HG03439 (cell line): Measurements from ENCODE around the gene TMEM131.

ENCODE experiments used
- ATAC-seq: cut with Tn5 transposase; IDR thresholded peaks from one replicate; pipeline ENCODE4 v1.9.1; 2021; ENCODE audit warnings: mild to moderate bottlenecking, moderate library complexity; ENCODE audit not compliant: unreplicated experiment

Gene TMEM131

GRCh38 chr2:97727296-97727695 lies 268.5 kb downstream of the TMEM131 start:
- no peak for ATAC-seq

- ATAC-seq = no peak
Observed at GRCh38 chr2:97726261-97727064, 269.3 kb downstream of the TMEM131 start.

DNA sequence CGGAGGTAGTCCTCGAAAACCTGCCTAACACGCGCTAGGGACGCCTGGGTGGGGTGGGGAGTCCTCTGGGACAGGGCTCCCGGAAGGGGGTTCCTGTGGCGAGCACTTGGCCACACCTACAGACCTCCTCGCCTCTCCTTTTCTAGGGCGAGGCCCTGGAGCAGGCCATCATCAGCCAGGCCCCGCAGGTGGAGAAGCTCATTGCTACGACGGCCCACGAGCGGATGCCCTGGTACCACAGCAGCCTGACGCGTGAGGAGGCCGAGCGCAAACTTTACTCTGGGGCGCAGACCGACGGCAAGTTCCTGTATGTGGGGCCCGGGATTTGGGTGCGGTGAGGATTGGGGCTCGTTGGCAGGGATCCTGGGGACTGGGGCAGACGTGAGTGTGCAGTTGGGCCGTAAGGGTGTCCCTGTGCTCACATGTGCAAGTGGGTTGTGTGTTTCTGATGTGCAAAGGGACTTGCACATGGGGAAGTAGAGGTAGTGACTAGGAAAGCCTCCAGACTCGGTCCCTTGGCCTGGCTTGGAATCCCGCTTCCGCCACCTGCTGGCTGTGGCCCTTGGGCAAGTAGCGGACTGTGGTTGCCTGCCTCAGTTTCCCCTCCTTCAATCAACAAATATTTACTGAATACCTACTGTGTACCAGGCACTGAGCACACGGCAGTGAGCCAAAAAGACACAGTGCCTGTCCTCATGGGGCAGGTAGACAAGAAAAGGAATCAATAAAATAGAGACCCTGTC lies 270.6 kb downstream of the TMEM131 start:
- no peak for ATAC-seq

DNA sequence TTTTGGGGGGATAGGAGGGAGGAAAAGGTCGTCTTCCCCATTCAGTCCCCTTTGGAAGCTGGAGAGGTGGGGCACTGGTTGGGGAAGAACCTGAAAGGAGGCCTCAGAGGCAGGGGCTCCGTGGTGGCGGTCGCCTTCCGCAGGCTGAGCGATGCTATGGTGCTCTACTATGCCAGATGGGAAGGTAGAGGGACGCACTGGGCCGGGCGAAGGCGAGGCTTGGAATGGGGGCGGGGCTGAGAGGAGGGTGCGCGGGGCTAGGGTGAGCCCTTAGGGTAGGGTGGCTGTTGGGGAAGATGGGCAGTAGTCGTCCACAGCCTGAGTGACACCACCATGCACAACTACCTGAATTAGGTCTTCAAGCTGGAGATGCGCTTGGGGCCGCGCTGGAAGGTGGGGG lies 271.2 kb downstream of the TMEM131 start:
- ATAC-seq = no peak

- ATAC-seq = no peak
Observed at GRCh38 chr2:97724073-97724410, 271.7 kb downstream of the TMEM131 start.

DNA sequence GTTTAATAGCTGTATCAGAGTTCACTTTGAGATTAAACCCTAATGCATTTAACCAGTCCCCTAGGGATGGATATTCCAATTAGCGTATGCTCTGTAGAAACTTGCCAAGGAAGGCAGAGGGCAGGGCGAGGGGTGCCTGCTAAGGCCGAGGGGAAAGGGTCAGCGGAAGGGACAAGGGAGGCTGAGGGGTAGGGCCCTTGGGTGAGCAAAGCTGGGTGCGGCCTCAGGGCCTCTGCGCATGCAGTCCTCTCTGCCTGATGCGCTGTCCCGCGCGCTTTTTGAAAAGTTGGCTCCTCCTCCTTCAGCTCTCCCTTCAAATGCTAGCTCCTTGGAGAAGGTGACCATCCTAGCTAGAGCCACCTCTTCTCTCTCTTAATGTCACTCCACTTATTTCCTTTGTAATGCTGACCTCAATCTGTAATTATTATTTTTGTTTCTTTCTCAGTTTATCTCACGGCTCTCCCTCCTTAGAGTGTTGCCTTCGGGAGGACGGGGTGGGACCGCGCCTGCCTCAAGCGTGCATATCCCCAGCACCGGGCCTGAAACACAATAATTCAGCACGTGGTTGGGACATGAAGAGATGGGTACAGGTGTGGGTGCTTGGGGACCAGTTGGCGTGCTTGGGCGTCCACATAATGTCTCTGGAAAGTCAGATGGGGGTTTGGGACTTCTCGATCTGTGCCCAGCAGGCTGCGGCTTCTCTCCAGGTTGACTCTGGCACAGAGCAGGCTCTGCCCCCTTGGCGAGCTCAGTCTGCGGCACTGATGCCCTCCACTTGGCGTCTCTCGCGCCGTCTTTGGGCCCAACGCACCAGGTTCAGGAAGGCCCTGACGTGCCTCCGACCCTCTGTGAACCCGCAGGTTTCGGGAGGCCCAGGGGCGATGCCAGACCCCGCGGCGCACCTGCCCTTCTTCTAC lies 272.3 kb downstream of the TMEM131 start:
- ATAC-seq = no peak

DNA sequence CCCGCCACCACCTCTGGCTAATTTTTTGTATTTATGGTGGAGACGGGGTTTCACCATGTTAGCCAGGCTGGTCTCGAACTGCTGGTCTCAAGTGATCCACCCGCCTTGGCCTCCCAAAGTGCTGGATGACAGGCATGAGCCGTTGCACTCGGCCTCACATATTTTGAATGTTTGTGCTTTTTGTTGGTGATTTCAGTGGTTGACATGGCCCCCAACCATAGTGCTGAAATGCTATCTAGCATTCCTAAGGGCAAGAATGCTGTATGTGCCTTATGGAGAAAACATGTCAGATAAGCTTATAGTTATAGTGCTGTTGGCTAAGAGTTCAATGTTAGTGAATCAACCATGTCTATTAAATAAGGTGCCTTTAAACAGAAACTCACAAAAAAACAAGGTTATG lies 273.5 kb downstream of the TMEM131 start:
- no peak for ATAC-seq

GRCh38 chr2:97720746-97721145 lies 275.0 kb downstream of the TMEM131 start:
- no peak for ATAC-seq

DNA sequence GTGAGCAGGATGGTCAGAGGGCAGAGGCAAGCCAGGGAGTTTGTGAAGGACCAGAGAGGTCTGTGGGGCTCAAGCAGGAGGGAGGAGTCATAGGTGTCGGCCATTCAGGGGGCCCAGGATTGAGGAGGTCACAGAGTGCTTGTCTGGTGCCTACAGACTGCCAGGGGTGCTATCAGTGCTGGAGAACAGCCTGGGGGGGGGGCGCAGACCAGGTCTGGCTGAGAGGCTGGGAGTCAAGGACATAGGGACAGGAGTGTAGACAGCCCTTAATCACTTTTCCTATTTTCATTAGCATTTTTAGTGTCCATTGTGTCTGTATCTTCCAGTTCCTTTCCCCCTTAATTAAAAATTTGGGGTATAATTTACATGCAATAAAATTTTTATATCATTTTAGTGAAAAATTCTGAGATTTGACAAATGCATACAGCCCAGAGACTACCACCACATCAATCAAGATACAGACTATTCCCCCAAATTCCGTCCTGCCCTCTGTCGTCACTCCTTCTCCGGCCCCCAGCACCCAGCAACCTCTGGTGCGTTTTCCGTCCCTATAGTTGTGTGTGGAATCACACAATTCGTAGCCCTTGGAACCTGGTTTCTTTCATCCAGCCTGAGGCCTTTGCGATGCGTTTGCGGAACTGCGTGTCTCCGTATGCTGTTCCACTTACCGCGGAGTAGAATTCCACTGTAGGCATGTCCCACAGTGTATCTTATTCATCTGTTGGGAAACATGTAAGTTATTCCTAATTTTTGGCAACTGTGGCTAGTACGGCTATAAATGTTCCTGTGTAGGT lies 276.2 kb downstream of the TMEM131 start:
- no peak for ATAC-seq

GRCh38 chr2:97718942-97719341 lies 276.8 kb downstream of the TMEM131 start:
- ATAC-seq = no peak

DNA sequence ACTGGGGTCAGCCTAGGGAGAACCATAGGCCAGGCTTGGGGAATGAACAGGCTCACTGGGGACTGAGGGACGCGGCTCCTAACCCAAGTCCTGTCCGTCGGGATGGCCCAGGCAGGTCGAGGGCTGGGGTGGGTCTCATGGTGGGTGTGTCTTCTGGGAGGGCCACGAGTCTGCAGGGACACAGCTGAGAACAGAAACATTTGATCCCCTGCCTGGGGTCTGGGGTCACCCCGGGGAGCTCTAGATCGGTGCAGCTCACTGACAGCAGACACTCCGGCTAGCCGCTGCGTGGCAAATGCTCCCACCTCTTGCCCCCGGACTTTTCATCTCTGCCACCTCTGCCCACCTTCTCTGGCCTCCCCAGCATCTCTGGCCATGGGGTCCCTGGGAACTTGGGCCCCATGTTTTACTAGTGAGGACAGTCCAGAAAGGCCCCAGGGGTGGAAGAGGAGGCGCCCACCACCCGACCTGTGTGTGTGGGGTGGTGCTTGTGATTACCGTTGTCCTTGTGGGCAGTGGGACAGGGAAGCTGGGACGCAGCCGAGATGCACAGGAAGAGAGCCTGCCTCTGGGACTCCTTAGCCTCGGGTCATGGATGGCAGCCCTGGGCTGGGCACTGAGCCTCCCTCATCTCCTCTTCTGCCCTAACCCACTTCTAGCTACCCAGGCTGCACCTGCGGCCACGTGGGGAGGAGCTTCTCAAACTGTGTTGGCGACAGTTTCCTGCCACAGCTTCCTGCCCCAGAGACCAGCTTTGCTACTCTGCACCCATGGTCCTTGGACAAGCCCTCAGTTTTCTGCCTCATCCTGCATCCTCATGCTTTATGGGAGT lies 277.5 kb downstream of the TMEM131 start:
- ATAC-seq = no peak

DNA sequence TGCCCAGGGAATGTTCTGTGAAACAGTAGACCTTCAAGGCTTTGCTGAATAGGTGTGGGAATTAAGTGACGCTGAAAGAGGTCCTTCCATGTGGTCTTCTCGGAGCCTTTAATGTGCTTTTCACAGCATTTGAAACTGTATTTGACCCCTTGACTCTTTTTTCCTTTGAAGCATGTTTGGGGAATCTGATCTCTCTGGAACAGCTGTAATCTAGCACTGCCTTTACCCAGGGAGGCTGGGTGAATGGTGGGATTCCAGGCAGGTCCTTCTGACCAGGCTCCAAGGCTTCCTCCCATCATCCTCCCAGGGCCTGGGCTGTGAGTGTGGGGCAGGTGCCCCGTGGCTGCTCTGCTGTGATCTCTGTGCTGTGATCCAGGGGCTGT lies 278.1 kb downstream of the TMEM131 start:
- no peak for ATAC-seq

GRCh38 chr2:97716695-97717612 lies 278.8 kb downstream of the TMEM131 start:
- no peak for ATAC-seq

DNA sequence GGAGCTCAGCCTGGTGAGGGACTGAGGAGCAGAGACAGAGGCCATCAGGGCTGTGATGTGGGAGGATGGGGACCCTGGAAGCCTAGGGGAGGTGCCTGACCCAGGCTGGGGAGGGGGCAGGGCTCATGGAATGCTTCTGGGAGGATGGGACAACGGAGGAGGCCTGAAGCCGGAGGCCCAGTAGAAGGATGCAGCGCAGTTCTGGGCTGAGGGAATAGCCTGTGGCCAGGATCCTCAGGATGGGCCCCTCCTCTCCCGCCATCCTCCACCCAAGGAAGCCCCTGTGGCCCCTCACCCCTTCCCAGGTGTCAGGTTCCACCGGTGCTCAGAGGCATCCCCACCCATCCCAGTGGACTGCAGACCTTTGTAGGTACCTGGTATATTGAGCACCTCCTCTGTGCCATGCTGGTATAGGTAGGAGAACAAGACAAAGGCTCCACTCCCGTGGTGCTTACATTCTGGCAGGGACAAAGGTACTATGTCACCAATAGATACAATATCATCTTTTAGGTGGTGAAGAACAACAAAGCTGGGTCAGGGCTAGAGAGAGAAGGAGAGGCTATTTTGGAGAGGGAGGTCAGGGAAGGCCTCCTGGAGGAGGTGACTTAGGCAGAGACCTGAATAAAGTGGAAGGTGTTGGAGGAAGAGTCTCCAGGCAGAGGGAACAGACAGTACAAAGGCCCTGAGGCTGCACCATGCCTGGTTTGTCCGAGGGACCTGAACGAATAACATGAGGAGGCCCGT lies 279.6 kb downstream of the TMEM131 start:
- no peak for ATAC-seq

GRCh38 chr2:97714950-97715652 lies 280.6 kb downstream of the TMEM131 start:
- ATAC-seq = no peak

DNA sequence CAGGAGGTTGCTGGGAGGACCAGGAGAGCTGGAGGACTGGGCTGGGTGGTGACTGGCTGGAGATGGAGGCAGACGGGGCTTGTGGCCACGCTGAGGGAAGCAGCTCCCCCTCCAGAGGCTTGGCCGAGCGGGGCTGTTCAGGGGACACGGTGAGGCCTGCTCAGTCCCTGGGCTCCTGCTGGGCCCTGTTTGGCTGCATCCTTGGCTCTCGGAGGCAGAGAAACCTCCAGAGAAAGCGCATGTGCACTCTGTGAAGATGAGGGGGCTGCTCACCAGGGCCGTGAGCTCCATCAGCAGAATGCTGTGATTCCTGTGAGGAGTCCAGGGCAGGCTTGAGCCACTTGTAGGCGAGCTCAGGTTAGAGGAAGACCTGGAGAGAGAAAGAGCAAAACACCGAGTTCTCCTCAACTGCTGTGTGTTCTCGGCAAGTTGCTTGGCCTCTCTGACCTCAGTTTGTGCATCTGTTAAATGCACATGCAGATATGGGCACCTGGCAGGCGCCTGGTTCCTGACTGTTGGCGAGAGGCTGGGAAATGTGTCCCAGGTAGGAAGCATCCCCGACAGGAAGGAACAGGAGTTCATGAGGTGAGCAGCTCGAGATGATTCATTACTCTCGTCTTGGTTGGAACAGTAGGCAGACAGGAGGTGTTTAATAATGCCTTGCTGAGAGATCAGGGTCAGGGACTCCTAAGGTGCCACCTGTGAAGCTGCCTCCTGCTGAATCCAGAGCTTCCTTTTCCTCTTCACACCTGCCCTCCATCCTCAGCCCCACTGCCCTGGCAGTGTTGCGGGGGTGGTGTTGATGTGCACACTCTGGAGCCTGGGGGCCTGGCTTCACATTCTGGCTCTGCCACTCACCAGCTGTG lies 281.4 kb downstream of the TMEM131 start:
- no peak for ATAC-seq
